ENCODE results near the gene PGR.

The PGR gene

GRCh38 chr11:101083335-101083734 is 46.3 kb downstream of the PGR start:
- H3K4me1 ChIP-seq (ENCODE audit: control insufficient read depth, insufficient read depth, low read length, poor library complexity, severe bottlenecking), result no peaks in the 10 kb centered on the region
- H3K36me3 ChIP-seq (ENCODE audit: control insufficient read depth, insufficient read depth, low read length), result no peaks in the 10 kb centered on the region
- no peaks in the 10 kb centered on the region for H3K9me3 ChIP-seq (ENCODE audit: control insufficient read depth, low read length)
- H3K27me3 ChIP-seq (replicated peaks; ENCODE audit: control insufficient read depth, insufficient read depth, low read length, poor library complexity, severe bottlenecking), result no peaks in the 10 kb centered on the region
- H3K27ac ChIP-seq (ENCODE audit: insufficient read depth, low read length, poor library complexity, severe bottlenecking), result no peak overlapping the region
- H3K4me3 ChIP-seq (ENCODE audit: insufficient read depth, low read depth, low read length, poor library complexity, severe bottlenecking), result no peak overlapping the region
- no peak for DNase-seq

- H3K27ac ChIP-seq (ENCODE audit: insufficient read depth, low read length, poor library complexity, severe bottlenecking), result no peak overlapping the region
- DNase-seq, result no peak
- H3K9me3 ChIP-seq (ENCODE audit: control insufficient read depth, low read length), result peaks cover under 1% of the 10 kb centered on the region
- no peaks in the 10 kb centered on the region for H3K27me3 ChIP-seq (replicated peaks; ENCODE audit: control insufficient read depth, insufficient read depth, low read length, poor library complexity, severe bottlenecking)
- no peak overlapping the region for H3K4me3 ChIP-seq (ENCODE audit: insufficient read depth, low read depth, low read length, poor library complexity, severe bottlenecking)
- no peaks in the 10 kb centered on the region for H3K4me1 ChIP-seq (ENCODE audit: control insufficient read depth, insufficient read depth, low read length, poor library complexity, severe bottlenecking)
- no peaks in the 10 kb centered on the region for H3K36me3 ChIP-seq (ENCODE audit: control insufficient read depth, insufficient read depth, low read length)
Measured at GRCh38 chr11:101082813-101083212, 46.8 kb downstream of the PGR start.

- no peak overlapping the region for H3K27ac ChIP-seq (ENCODE audit: insufficient read depth, low read length, poor library complexity, severe bottlenecking)
- H3K9me3 ChIP-seq (ENCODE audit: control insufficient read depth, low read length), result no peaks in the 10 kb centered on the region
- H3K27me3 ChIP-seq (replicated peaks; ENCODE audit: control insufficient read depth, insufficient read depth, low read length, poor library complexity, severe bottlenecking), result no peaks in the 10 kb centered on the region
- H3K4me3 ChIP-seq (ENCODE audit: insufficient read depth, low read depth, low read length, poor library complexity, severe bottlenecking), result no peak overlapping the region
- no peaks in the 10 kb centered on the region for H3K4me1 ChIP-seq (ENCODE audit: control insufficient read depth, insufficient read depth, low read length, poor library complexity, severe bottlenecking)
- no peak for DNase-seq
- no peaks in the 10 kb centered on the region for H3K36me3 ChIP-seq (ENCODE audit: control insufficient read depth, insufficient read depth, low read length)
Measured at GRCh38 chr11:101063706-101064105, 65.9 kb downstream of the PGR start.

GRCh38 chr11:101061606-101062005 is 68.0 kb downstream of the PGR start:
- Histone ChIP-seq H3K4me1 (ENCODE audit: control insufficient read depth, insufficient read depth, low read length, poor library complexity, severe bottlenecking) (no peaks in the 10 kb centered on the region), H3K27ac (ENCODE audit: insufficient read depth, low read length, poor library complexity, severe bottlenecking) (no peak overlapping the region), H3K4me3 (ENCODE audit: insufficient read depth, low read depth, low read length, poor library complexity, severe bottlenecking) (no peak overlapping the region), H3K9me3 (ENCODE audit: control insufficient read depth, low read length) (no peaks in the 10 kb centered on the region), H3K36me3 (ENCODE audit: control insufficient read depth, insufficient read depth, low read length) (no peaks in the 10 kb centered on the region), H3K27me3 (replicated peaks; ENCODE audit: control insufficient read depth, insufficient read depth, low read length, poor library complexity, severe bottlenecking) (no peaks in the 10 kb centered on the region)
- DNase-seq, result no peak

GRCh38 chr11:101059331-101059730 is 70.3 kb downstream of the PGR start:
- Histone ChIP-seq H3K4me1 (ENCODE audit: control insufficient read depth, insufficient read depth, low read length, poor library complexity, severe bottlenecking) (no peaks in the 10 kb centered on the region), H3K4me3 (ENCODE audit: insufficient read depth, low read depth, low read length, poor library complexity, severe bottlenecking) (no peak overlapping the region), H3K27ac (ENCODE audit: insufficient read depth, low read length, poor library complexity, severe bottlenecking) (no peak overlapping the region), H3K36me3 (ENCODE audit: control insufficient read depth, insufficient read depth, low read length) (no peaks in the 10 kb centered on the region), H3K9me3 (ENCODE audit: control insufficient read depth, low read length) (no peaks in the 10 kb centered on the region), H3K27me3 (replicated peaks; ENCODE audit: control insufficient read depth, insufficient read depth, low read length, poor library complexity, severe bottlenecking) (no peaks in the 10 kb centered on the region)
- no peak for DNase-seq

GRCh38 chr11:101053492-101053891 is 76.1 kb downstream of the PGR start:
- no peaks in the 10 kb centered on the region for H3K36me3 ChIP-seq (ENCODE audit: control insufficient read depth, insufficient read depth, low read length)
- no peak overlapping the region for H3K27ac ChIP-seq (ENCODE audit: insufficient read depth, low read length, poor library complexity, severe bottlenecking)
- H3K27me3 ChIP-seq (replicated peaks; ENCODE audit: control insufficient read depth, insufficient read depth, low read length, poor library complexity, severe bottlenecking), result no peaks in the 10 kb centered on the region
- no peak overlapping the region for H3K4me3 ChIP-seq (ENCODE audit: insufficient read depth, low read depth, low read length, poor library complexity, severe bottlenecking)
- H3K4me1 ChIP-seq (ENCODE audit: control insufficient read depth, insufficient read depth, low read length, poor library complexity, severe bottlenecking), result no peaks in the 10 kb centered on the region
- no peak for DNase-seq
- H3K9me3 ChIP-seq (ENCODE audit: control insufficient read depth, low read length), result no peaks in the 10 kb centered on the region

GRCh38 chr11:101051677-101052076 is 77.9 kb downstream of the PGR start:
- no peaks in the 10 kb centered on the region for H3K27me3 ChIP-seq (replicated peaks; ENCODE audit: control insufficient read depth, insufficient read depth, low read length, poor library complexity, severe bottlenecking)
- no peak overlapping the region for H3K4me3 ChIP-seq (ENCODE audit: insufficient read depth, low read depth, low read length, poor library complexity, severe bottlenecking)
- no peaks in the 10 kb centered on the region for H3K36me3 ChIP-seq (ENCODE audit: control insufficient read depth, insufficient read depth, low read length)
- H3K9me3 ChIP-seq (ENCODE audit: control insufficient read depth, low read length), result no peaks in the 10 kb centered on the region
- H3K4me1 ChIP-seq (ENCODE audit: control insufficient read depth, insufficient read depth, low read length, poor library complexity, severe bottlenecking), result no peaks in the 10 kb centered on the region
- H3K27ac ChIP-seq (ENCODE audit: insufficient read depth, low read length, poor library complexity, severe bottlenecking), result no peak overlapping the region
- no peak for DNase-seq

GRCh38 chr11:101049813-101050212 is 79.8 kb downstream of the PGR start:
- Histone ChIP-seq H3K9me3 (ENCODE audit: control insufficient read depth, low read length) (no peaks in the 10 kb centered on the region), H3K27ac (ENCODE audit: insufficient read depth, low read length, poor library complexity, severe bottlenecking) (no peak overlapping the region), H3K4me1 (ENCODE audit: control insufficient read depth, insufficient read depth, low read length, poor library complexity, severe bottlenecking) (no peaks in the 10 kb centered on the region), H3K36me3 (ENCODE audit: control insufficient read depth, insufficient read depth, low read length) (no peaks in the 10 kb centered on the region), H3K27me3 (replicated peaks; ENCODE audit: control insufficient read depth, insufficient read depth, low read length, poor library complexity, severe bottlenecking) (no peaks in the 10 kb centered on the region), H3K4me3 (ENCODE audit: insufficient read depth, low read depth, low read length, poor library complexity, severe bottlenecking) (no peak overlapping the region)
- no peak for DNase-seq

GRCh38 chr11:101049123-101049522 is 80.5 kb downstream of the PGR start:
- H3K4me1 ChIP-seq (ENCODE audit: control insufficient read depth, insufficient read depth, low read length, poor library complexity, severe bottlenecking), result no peaks in the 10 kb centered on the region
- H3K4me3 ChIP-seq (ENCODE audit: insufficient read depth, low read depth, low read length, poor library complexity, severe bottlenecking), result no peak overlapping the region
- no peaks in the 10 kb centered on the region for H3K9me3 ChIP-seq (ENCODE audit: control insufficient read depth, low read length)
- no peaks in the 10 kb centered on the region for H3K27me3 ChIP-seq (replicated peaks; ENCODE audit: control insufficient read depth, insufficient read depth, low read length, poor library complexity, severe bottlenecking)
- DNase-seq, result no peak
- H3K27ac ChIP-seq (ENCODE audit: insufficient read depth, low read length, poor library complexity, severe bottlenecking), result no peak overlapping the region
- H3K36me3 ChIP-seq (ENCODE audit: control insufficient read depth, insufficient read depth, low read length), result no peaks in the 10 kb centered on the region

GRCh38 chr11:101048479-101048878 is 81.1 kb downstream of the PGR start:
- no peaks in the 10 kb centered on the region for H3K9me3 ChIP-seq (ENCODE audit: control insufficient read depth, low read length)
- no peaks in the 10 kb centered on the region for H3K4me1 ChIP-seq (ENCODE audit: control insufficient read depth, insufficient read depth, low read length, poor library complexity, severe bottlenecking)
- H3K36me3 ChIP-seq (ENCODE audit: control insufficient read depth, insufficient read depth, low read length), result no peaks in the 10 kb centered on the region
- no peak for DNase-seq
- H3K4me3 ChIP-seq (ENCODE audit: insufficient read depth, low read depth, low read length, poor library complexity, severe bottlenecking), result no peak overlapping the region
- no peak overlapping the region for H3K27ac ChIP-seq (ENCODE audit: insufficient read depth, low read length, poor library complexity, severe bottlenecking)
- H3K27me3 ChIP-seq (replicated peaks; ENCODE audit: control insufficient read depth, insufficient read depth, low read length, poor library complexity, severe bottlenecking), result no peaks in the 10 kb centered on the region

GRCh38 chr11:101046947-101047346 is 82.7 kb downstream of the PGR start:
- H3K36me3 ChIP-seq (ENCODE audit: control insufficient read depth, insufficient read depth, low read length), result no peaks in the 10 kb centered on the region
- H3K4me3 ChIP-seq (ENCODE audit: insufficient read depth, low read depth, low read length, poor library complexity, severe bottlenecking), result no peak overlapping the region
- no peak overlapping the region for H3K27ac ChIP-seq (ENCODE audit: insufficient read depth, low read length, poor library complexity, severe bottlenecking)
- no peak for DNase-seq
- H3K9me3 ChIP-seq (ENCODE audit: control insufficient read depth, low read length), result no peaks in the 10 kb centered on the region
- H3K27me3 ChIP-seq (replicated peaks; ENCODE audit: control insufficient read depth, insufficient read depth, low read length, poor library complexity, severe bottlenecking), result no peaks in the 10 kb centered on the region
- no peaks in the 10 kb centered on the region for H3K4me1 ChIP-seq (ENCODE audit: control insufficient read depth, insufficient read depth, low read length, poor library complexity, severe bottlenecking)

Measured in effector memory CD4-positive, alpha-beta T cell (primary cell).